ENCODE results near the gene ATG16L1. TPM values are rescaled to one million over a fixed set of nuclear protein-coding genes. Genes with fewer than 3 reads are reported as not detected.

The ATG16L1 gene
- polyA plus RNA-seq, 1 donor from 2014 or later, result 67.6 TPM

DNA sequence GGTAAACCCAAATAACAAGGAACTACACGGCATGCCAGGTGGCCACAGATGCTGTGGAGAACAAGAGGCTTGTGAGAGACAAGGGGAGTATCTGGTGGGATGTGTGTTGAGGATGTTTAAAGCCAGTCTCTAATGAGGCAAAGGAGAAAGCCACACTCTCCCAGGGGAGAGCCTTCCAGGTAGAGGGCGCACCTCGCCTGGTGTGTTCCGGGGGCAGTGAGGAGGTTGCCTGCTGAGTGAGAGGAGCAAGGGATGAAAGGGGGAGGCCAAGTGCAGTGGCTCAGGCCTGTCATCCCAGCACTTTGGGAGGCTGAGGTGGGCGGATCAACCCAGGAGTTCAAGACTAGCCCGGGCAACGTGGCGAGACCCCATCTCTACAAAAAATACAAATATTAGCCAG is 72.4 kb downstream of the ATG16L1 start:
- no peak overlapping the region for H3K4me2 ChIP-seq (ENCODE audit: low read length)
- H3K79me2 ChIP-seq (replicated peaks; ENCODE audit: insufficient read depth, low read length), result no peaks in the 10 kb centered on the region
- no peaks in the 10 kb centered on the region for H3K9me3 ChIP-seq (ENCODE audit: low read length)
- no peaks in the 10 kb centered on the region for H3K36me3 ChIP-seq (ENCODE audit: insufficient read depth, low read length)
- H3K9me2 ChIP-seq (ENCODE audit: insufficient read depth, low read length), result no peaks in the 10 kb centered on the region
- no peaks in the 10 kb centered on the region for H3K27me3 ChIP-seq (ENCODE audit: insufficient read depth, low read depth, low read length)
- H3K4me3 ChIP-seq (ENCODE audit: low read length), result no peak overlapping the region
- no peaks in the 10 kb centered on the region for H4K20me1 ChIP-seq (ENCODE audit: insufficient read depth)
- H3K27ac ChIP-seq (ENCODE audit: low read length), result no peak overlapping the region
- no peak overlapping the region for H3K9ac ChIP-seq (ENCODE audit: low read length)
- TF ChIP-seq EP300 (conservative IDR thresholded peaks at IDR 0.05; ENCODE audit: poor library complexity, severe bottlenecking) (no peak), MXI1 (conservative IDR thresholded peaks at IDR 0.05; ENCODE audit: poor library complexity, severe bottlenecking) (no peak), RAD21 (conservative IDR thresholded peaks at IDR 0.05) (no peak), EZH2 (IDR thresholded peaks at IDR 0.05; ENCODE audit: borderline replicate concordance, insufficient read depth, low read length, poor library complexity, severe bottlenecking) (no peak), SMC3 (conservative IDR thresholded peaks at IDR 0.05; ENCODE audit: poor library complexity) (no peak), TAF1 (IDR thresholded peaks at IDR 0.05; ENCODE audit: low read depth) (no peak)
- TF ChIP-seq, protein P1, sequence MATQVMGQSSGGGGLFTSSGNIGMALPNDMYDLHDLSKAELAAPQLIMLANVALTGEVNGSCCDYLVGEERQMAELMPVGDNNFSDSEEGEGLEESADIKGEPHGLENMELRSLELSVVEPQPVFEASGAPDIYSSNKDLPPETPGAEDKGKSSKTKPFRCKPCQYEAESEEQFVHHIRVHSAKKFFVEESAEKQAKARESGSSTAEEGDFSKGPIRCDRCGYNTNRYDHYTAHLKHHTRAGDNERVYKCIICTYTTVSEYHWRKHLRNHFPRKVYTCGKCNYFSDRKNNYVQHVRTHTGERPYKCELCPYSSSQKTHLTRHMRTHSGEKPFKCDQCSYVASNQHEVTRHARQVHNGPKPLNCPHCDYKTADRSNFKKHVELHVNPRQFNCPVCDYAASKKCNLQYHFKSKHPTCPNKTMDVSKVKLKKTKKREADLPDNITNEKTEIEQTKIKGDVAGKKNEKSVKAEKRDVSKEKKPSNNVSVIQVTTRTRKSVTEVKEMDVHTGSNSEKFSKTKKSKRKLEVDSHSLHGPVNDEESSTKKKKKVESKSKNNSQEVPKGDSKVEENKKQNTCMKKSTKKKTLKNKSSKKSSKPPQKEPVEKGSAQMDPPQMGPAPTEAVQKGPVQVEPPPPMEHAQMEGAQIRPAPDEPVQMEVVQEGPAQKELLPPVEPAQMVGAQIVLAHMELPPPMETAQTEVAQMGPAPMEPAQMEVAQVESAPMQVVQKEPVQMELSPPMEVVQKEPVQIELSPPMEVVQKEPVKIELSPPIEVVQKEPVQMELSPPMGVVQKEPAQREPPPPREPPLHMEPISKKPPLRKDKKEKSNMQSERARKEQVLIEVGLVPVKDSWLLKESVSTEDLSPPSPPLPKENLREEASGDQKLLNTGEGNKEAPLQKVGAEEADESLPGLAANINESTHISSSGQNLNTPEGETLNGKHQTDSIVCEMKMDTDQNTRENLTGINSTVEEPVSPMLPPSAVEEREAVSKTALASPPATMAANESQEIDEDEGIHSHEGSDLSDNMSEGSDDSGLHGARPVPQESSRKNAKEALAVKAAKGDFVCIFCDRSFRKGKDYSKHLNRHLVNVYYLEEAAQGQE (IDR thresholded peaks at IDR 0.05; ENCODE audit: borderline replicate concordance), result no peak
- no peak overlapping the region for H2AFZ ChIP-seq (ENCODE audit: low read depth, low read length)
- H3F3A ChIP-seq (ENCODE audit: insufficient read depth, low read length, poor library complexity, severe bottlenecking), result no peaks in the 10 kb centered on the region

DNA sequence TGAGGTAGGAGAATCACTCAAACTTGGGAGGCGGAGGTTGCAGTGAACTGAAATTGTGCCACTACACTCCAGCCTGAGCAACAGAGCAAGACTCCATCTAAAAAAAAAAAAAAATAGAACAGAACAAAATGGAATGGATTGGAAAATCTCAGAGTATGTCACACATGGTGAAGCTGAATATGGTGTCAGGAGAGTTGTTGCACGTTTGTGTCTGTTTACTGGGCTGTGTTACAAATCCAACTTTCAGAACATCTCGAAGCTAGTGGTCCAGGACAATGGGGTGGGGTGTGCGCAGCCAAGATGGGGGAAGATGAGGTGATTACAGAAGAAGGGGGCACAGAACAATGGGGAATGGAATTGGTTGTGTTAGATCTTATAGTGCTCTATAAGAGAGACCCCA is 73.8 kb downstream of the ATG16L1 start:
- H3F3A ChIP-seq (ENCODE audit: insufficient read depth, low read length, poor library complexity, severe bottlenecking), result no peaks in the 10 kb centered on the region
- H3K27ac ChIP-seq (ENCODE audit: low read length), result no peak overlapping the region
- H4K20me1 ChIP-seq (ENCODE audit: insufficient read depth), result no peaks in the 10 kb centered on the region
- H3K36me3 ChIP-seq (ENCODE audit: insufficient read depth, low read length), result no peaks in the 10 kb centered on the region
- no peak overlapping the region for H3K4me3 ChIP-seq (ENCODE audit: low read length)
- H3K27me3 ChIP-seq (ENCODE audit: insufficient read depth, low read depth, low read length), result no peaks in the 10 kb centered on the region
- H2AFZ ChIP-seq (ENCODE audit: low read depth, low read length), result no peak overlapping the region
- no peaks in the 10 kb centered on the region for H3K79me2 ChIP-seq (replicated peaks; ENCODE audit: insufficient read depth, low read length)
- H3K4me2 ChIP-seq (ENCODE audit: low read length), result no peak overlapping the region
- TF ChIP-seq RAD21 (conservative IDR thresholded peaks at IDR 0.05) (no peak), POLR2AphosphoS5 (IDR thresholded peaks at IDR 0.05) (no peak), SMC3 (conservative IDR thresholded peaks at IDR 0.05; ENCODE audit: poor library complexity) (no peak)
- TF ChIP-seq, protein P2, sequence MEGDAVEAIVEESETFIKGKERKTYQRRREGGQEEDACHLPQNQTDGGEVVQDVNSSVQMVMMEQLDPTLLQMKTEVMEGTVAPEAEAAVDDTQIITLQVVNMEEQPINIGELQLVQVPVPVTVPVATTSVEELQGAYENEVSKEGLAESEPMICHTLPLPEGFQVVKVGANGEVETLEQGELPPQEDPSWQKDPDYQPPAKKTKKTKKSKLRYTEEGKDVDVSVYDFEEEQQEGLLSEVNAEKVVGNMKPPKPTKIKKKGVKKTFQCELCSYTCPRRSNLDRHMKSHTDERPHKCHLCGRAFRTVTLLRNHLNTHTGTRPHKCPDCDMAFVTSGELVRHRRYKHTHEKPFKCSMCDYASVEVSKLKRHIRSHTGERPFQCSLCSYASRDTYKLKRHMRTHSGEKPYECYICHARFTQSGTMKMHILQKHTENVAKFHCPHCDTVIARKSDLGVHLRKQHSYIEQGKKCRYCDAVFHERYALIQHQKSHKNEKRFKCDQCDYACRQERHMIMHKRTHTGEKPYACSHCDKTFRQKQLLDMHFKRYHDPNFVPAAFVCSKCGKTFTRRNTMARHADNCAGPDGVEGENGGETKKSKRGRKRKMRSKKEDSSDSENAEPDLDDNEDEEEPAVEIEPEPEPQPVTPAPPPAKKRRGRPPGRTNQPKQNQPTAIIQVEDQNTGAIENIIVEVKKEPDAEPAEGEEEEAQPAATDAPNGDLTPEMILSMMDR (IDR thresholded peaks at IDR 0.05; ENCODE audit: poor library complexity, severe bottlenecking), result no peak
- H3K9me2 ChIP-seq (ENCODE audit: insufficient read depth, low read length), result no peaks in the 10 kb centered on the region
- no peaks in the 10 kb centered on the region for H3K9me3 ChIP-seq (ENCODE audit: low read length)
- H3K9ac ChIP-seq (ENCODE audit: low read length), result no peak overlapping the region

DNA sequence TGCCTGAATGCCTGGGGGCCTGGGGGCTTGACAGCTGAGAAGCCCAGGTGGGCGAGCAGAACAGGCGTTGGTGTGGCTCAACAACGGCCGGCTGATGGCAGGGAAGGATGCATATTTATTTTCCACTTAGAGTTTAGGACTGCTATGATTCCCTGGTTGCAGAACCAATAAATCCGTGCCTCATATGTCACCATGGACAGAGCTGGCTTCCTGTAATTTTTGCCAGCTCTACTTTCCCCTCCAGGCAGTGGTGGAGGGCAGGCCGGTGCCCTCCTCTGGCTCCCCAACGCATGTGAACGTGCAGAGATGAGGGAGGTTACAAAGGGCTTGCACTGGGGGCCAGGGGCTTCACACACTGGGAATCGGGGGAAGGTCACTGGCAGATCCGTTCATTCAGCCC is 74.3 kb downstream of the ATG16L1 start:
- no peaks in the 10 kb centered on the region for H3K27me3 ChIP-seq (ENCODE audit: insufficient read depth, low read depth, low read length)

More for the DNA sequence above, 74.3 kb downstream of the ATG16L1 start:
- Histone ChIP-seq H3K36me3 (ENCODE audit: insufficient read depth, low read length) (no peaks in the 10 kb centered on the region), H3K9ac (ENCODE audit: low read length) (no peak overlapping the region), H2AFZ (ENCODE audit: low read depth, low read length) (no peak overlapping the region), H3K4me2 (ENCODE audit: low read length) (no peak overlapping the region), H3F3A (ENCODE audit: insufficient read depth, low read length, poor library complexity, severe bottlenecking) (no peaks in the 10 kb centered on the region), H4K20me1 (ENCODE audit: insufficient read depth) (no peaks in the 10 kb centered on the region), H3K9me3 (ENCODE audit: low read length) (no peaks in the 10 kb centered on the region), H3K4me3 (ENCODE audit: low read length) (no peak overlapping the region), H3K9me2 (ENCODE audit: insufficient read depth, low read length) (no peaks in the 10 kb centered on the region), H3K27ac (ENCODE audit: low read length) (no peak overlapping the region), H3K79me2 (replicated peaks; ENCODE audit: insufficient read depth, low read length) (no peaks in the 10 kb centered on the region)
- no peak for TF ChIP-seq POLR2AphosphoS5 (IDR thresholded peaks at IDR 0.05)
- TF ChIP-seq SMC3 (conservative IDR thresholded peaks at IDR 0.05; ENCODE audit: poor library complexity), result no peak
- no peak for TF ChIP-seq MXI1 (conservative IDR thresholded peaks at IDR 0.05; ENCODE audit: poor library complexity, severe bottlenecking)
- TF ChIP-seq, protein P1 (IDR thresholded peaks at IDR 0.05; ENCODE audit: borderline replicate concordance), result no peak
- TF ChIP-seq EP300 (conservative IDR thresholded peaks at IDR 0.05; ENCODE audit: poor library complexity, severe bottlenecking), result no peak
- TF ChIP-seq RAD21 (conservative IDR thresholded peaks at IDR 0.05), result no peak
